Nephron progenitor cell (in vitro differentiated cells): ENCODE data around the gene COL26A1.

Experiments
- DNase-seq: peaks from one replicate; pipeline ENCODE4 v3.0.0; 2021
- H3K27ac Mint-ChIP-seq: 2 replicates; pipeline ENCODE4 v1.8.0; 2021; ENCODE audit warnings: mild to moderate bottlenecking, moderate library complexity, mixed read lengths
- H3K27me3 Mint-ChIP-seq: 2 replicates; pipeline ENCODE4 v1.8.0; 2021; ENCODE audit warnings: mild to moderate bottlenecking, low read depth, mixed read lengths; ENCODE audit not compliant: poor library complexity
- H3K36me3 Mint-ChIP-seq: 2 replicates; pipeline ENCODE4 v1.8.0; 2021; ENCODE audit warnings: low read depth, mixed read lengths
- H3K4me1 Mint-ChIP-seq: 2 replicates; pipeline ENCODE4 v1.8.0; 2021; ENCODE audit warnings: mixed read lengths
- H3K4me3 Mint-ChIP-seq: 2 replicates; pipeline ENCODE4 v1.8.0; 2021; ENCODE audit warnings: mild to moderate bottlenecking, moderate library complexity, mixed read lengths
- H3K9me3 Mint-ChIP-seq: 2 replicates; pipeline ENCODE4 v1.8.0; 2021; ENCODE audit warnings: mild to moderate bottlenecking, moderate library complexity, mixed read lengths
- TF ChIP-seq, protein P1 (sequence below): fragments of 200-600 bp; sonication (generic); IDR thresholded peaks from 2 replicates; pipeline ENCODE4 v1.5.0; 2021; ENCODE audit warnings: antibody characterized with exemption

COL26A1 gene

GRCh38 chr7:101368422-101369165 lies 5.9 kb downstream of the COL26A1 start:
- no peak for DNase-seq
- no peak overlapping the region for H3K4me3 Mint-ChIP-seq
- peaks cover 10% of the 10 kb centered on the region for H3K27me3 Mint-ChIP-seq
- peaks cover 63% of the 10 kb centered on the region for H3K4me1 Mint-ChIP-seq
- H3K36me3 Mint-ChIP-seq = peaks cover 64% of the 10 kb centered on the region
- TF ChIP-seq, protein P1, sequence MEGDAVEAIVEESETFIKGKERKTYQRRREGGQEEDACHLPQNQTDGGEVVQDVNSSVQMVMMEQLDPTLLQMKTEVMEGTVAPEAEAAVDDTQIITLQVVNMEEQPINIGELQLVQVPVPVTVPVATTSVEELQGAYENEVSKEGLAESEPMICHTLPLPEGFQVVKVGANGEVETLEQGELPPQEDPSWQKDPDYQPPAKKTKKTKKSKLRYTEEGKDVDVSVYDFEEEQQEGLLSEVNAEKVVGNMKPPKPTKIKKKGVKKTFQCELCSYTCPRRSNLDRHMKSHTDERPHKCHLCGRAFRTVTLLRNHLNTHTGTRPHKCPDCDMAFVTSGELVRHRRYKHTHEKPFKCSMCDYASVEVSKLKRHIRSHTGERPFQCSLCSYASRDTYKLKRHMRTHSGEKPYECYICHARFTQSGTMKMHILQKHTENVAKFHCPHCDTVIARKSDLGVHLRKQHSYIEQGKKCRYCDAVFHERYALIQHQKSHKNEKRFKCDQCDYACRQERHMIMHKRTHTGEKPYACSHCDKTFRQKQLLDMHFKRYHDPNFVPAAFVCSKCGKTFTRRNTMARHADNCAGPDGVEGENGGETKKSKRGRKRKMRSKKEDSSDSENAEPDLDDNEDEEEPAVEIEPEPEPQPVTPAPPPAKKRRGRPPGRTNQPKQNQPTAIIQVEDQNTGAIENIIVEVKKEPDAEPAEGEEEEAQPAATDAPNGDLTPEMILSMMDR = no peak
- H3K27ac Mint-ChIP-seq = no peak overlapping the region
- H3K9me3 Mint-ChIP-seq = peaks cover 18% of the 10 kb centered on the region

GRCh38 chr7:101370836-101371235 lies 8.2 kb downstream of the COL26A1 start:
- Mint-ChIP-seq H3K4me3 (no peak overlapping the region), H3K4me1 (peaks cover 56% of the 10 kb centered on the region), H3K9me3 (peaks cover 18% of the 10 kb centered on the region), H3K27me3 (peaks cover 6% of the 10 kb centered on the region), H3K27ac (no peak overlapping the region), H3K36me3 (peaks cover 67% of the 10 kb centered on the region)
- TF ChIP-seq, protein P1 = no peak
- no peak for DNase-seq

GRCh38 chr7:101373812-101374614 lies 11.3 kb downstream of the COL26A1 start:
- Mint-ChIP-seq H3K27me3 (no peaks in the 10 kb centered on the region), H3K27ac (peak overlapping the region; percentile 60), H3K4me1 (peaks cover 55% of the 10 kb centered on the region), H3K4me3 (no peak overlapping the region), H3K36me3 (peaks cover 61% of the 10 kb centered on the region), H3K9me3 (peaks cover 3% of the 10 kb centered on the region)
- TF ChIP-seq, protein P1 = no peak
- DNase-seq = no peak

DNA sequence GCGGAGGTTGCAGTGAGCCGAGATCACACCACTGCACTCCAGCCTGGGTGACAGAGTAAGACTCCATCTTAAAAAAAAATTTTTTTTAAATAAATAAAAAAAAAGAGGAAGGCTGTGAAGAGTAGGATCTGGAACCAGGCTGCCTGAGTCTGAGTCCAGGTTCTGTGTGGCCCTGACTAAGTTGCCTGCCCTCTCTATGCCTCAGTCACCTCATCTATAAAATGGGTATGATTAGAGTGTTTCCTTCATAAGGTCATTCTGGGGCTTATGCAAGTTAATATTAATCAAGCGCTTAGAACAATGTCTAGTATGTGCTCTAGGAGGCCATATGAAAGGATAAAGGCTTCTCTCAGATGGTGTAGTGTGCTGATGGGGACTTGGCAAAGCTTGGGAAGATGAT lies 12.3 kb downstream of the COL26A1 start:
- TF ChIP-seq, protein P1 = no peak
- H3K27ac Mint-ChIP-seq = no peak overlapping the region
- peaks cover 7% of the 10 kb centered on the region for H3K9me3 Mint-ChIP-seq
- no peak overlapping the region for H3K4me3 Mint-ChIP-seq
- no peak for DNase-seq
- H3K27me3 Mint-ChIP-seq = no peaks in the 10 kb centered on the region
- H3K36me3 Mint-ChIP-seq = peaks cover 65% of the 10 kb centered on the region
- H3K4me1 Mint-ChIP-seq = peaks cover 61% of the 10 kb centered on the region

GRCh38 chr7:101376601-101377000 lies 13.9 kb downstream of the COL26A1 start:
- peaks cover 22% of the 10 kb centered on the region for H3K9me3 Mint-ChIP-seq
- TF ChIP-seq, protein P1 = no peak
- DNase-seq = no peak
- H3K4me1 Mint-ChIP-seq = peaks cover 51% of the 10 kb centered on the region
- no peaks in the 10 kb centered on the region for H3K27me3 Mint-ChIP-seq
- H3K4me3 Mint-ChIP-seq = no peak overlapping the region
- H3K36me3 Mint-ChIP-seq = peaks cover 68% of the 10 kb centered on the region
- H3K27ac Mint-ChIP-seq = peak overlapping the region; percentile 92
